Adrenal gland (tissue), 5 donors: Measurements from ENCODE around the gene ADAMTS9.

ENCODE experiments used
- POLR2A ChIP-seq, 2 donors: fragments of 450-650 bp; IDR thresholded peaks; one replicate each; pipeline ENCODE4 v1.6.1; 2017; ENCODE audit warnings: antibody characterized with exemption in 2 of 2, mild to moderate bottlenecking in 2 of 2, moderate library complexity in 1 of 2
- TF ChIP-seq, protein P1 (sequence below), 6 experiments: fragments of 450-650 bp in 4 of 6; fragments of 200-600 bp in 2 of 6; sonication (generic) in 1 of 6; IDR thresholded peaks; 1 replicate in 5 of 6; 2 replicates in 1 of 6; pipeline versions ENCODE4 v1.5.1 to v1.8.0; 2016 to 2021; ENCODE audit warnings: antibody characterized with exemption in 6 of 6, mild to moderate bottlenecking in 2 of 6, moderate library complexity in 1 of 6
- donor health status: DM: no; HTN: no; CAD: no.

- TF ChIP-seq, protein P1, sequence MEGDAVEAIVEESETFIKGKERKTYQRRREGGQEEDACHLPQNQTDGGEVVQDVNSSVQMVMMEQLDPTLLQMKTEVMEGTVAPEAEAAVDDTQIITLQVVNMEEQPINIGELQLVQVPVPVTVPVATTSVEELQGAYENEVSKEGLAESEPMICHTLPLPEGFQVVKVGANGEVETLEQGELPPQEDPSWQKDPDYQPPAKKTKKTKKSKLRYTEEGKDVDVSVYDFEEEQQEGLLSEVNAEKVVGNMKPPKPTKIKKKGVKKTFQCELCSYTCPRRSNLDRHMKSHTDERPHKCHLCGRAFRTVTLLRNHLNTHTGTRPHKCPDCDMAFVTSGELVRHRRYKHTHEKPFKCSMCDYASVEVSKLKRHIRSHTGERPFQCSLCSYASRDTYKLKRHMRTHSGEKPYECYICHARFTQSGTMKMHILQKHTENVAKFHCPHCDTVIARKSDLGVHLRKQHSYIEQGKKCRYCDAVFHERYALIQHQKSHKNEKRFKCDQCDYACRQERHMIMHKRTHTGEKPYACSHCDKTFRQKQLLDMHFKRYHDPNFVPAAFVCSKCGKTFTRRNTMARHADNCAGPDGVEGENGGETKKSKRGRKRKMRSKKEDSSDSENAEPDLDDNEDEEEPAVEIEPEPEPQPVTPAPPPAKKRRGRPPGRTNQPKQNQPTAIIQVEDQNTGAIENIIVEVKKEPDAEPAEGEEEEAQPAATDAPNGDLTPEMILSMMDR (IDR thresholded peaks at IDR 0.05): no peak
- TF ChIP-seq POLR2A (IDR thresholded peaks at IDR 0.05): no peak
These were observed 9.1 kb upstream of the ADAMTS9 start for GRCh38 chr3:64696896-64697295.
